ENCODE measurements around the gene CDK12. TPM values are rescaled to one million over a fixed set of nuclear protein-coding genes. Genes with fewer than 3 reads are reported as not detected.

Gene CDK12
- total RNA-seq, 1 donor: 39.3 TPM

GRCh38 chr17:39580082-39580468 is 118.8 kb downstream of the CDK12 start:
- DNase-seq (ENCODE audit: low read depth): no peak
- H3K4me3 ChIP-seq (ENCODE audit: low read depth, low read length): no peak overlapping the region
- TF ChIP-seq CTCF (IDR thresholded peaks at IDR 0.05; ENCODE audit: insufficient read depth, low read depth, low read length): no peak

GRCh38 chr17:39581071-39581758 is 119.9 kb downstream of the CDK12 start:
- TF ChIP-seq CTCF (IDR thresholded peaks at IDR 0.05; ENCODE audit: insufficient read depth, low read depth, low read length): no peak
- no peak for DNase-seq (ENCODE audit: low read depth)
- H3K4me3 ChIP-seq (ENCODE audit: low read depth, low read length): no peak overlapping the region

GRCh38 chr17:39581759-39582085 is 120.4 kb downstream of the CDK12 start:
- DNase-seq (ENCODE audit: low read depth): no peak
- no peak for TF ChIP-seq CTCF (IDR thresholded peaks at IDR 0.05; ENCODE audit: insufficient read depth, low read depth, low read length)
- no peak overlapping the region for H3K4me3 ChIP-seq (ENCODE audit: low read depth, low read length)

GRCh38 chr17:39582658-39583057 is 121.4 kb downstream of the CDK12 start:
- H3K4me3 ChIP-seq (ENCODE audit: low read depth, low read length): no peak overlapping the region
- no peak for DNase-seq (ENCODE audit: low read depth)
- TF ChIP-seq CTCF (IDR thresholded peaks at IDR 0.05; ENCODE audit: insufficient read depth, low read depth, low read length): no peak

Small RNA genes lying within 50 kb of the gene (small RNA-seq; reads per million reads assigned to genes)
- gene RNU6-233P: not detected

Other genes starting within 250 kb of the CDK12 start
- gene STAC2, start 235.5 kb upstream of the CDK12 start, total RNA-seq: under 0.01 TPM in 1 of 2 replicates, not detected in the other
- 10.6 and 16.0 TPM in 2 replicates for gene FBXL20, start 59.9 kb upstream of the CDK12 start, total RNA-seq
- gene MED1, start 10.2 kb upstream of the CDK12 start, total RNA-seq: 20.3 and 31.1 TPM in 2 replicates
- gene NEUROD2, start 146.4 kb downstream of the CDK12 start, total RNA-seq: not detected in 2 replicates
- gene PPP1R1B, start 165.5 kb downstream of the CDK12 start, total RNA-seq: not detected in 2 replicates
- gene STARD3, start 175.7 kb downstream of the CDK12 start, total RNA-seq: 23.7 and 42.5 TPM in 2 replicates
- under 0.01 TPM in 1 of 2 replicates, not detected in the other for gene TCAP, start 203.9 kb downstream of the CDK12 start, total RNA-seq
- not detected in 2 replicates for gene PNMT, start 207.0 kb downstream of the CDK12 start, total RNA-seq
- gene PGAP3, start 226.6 kb downstream of the CDK12 start, total RNA-seq: 4.7 and 7.7 TPM in 2 replicates
- gene ERBB2, start 238.6 kb downstream of the CDK12 start, total RNA-seq: 42.2 and 47.1 TPM in 2 replicates

Data from fibroblast of villous mesenchyme (primary cell).